Activated T-cell treated with anti-CD3 and anti-CD28 coated beads for 1 hour (primary cell): Measurements from ENCODE around the gene TLE2.
"Not testable (repeated sequence)": the region's sequence is repeated elsewhere in the genome, so short reads cannot be mapped to it uniquely, and the experiment has no call there.

Experiments
- DNase-seq: peaks from one replicate; pipeline ENCODE4 v3.0.0-alpha.2; 2020; ENCODE audit warnings: low read depth

TLE2 gene

DNA sequence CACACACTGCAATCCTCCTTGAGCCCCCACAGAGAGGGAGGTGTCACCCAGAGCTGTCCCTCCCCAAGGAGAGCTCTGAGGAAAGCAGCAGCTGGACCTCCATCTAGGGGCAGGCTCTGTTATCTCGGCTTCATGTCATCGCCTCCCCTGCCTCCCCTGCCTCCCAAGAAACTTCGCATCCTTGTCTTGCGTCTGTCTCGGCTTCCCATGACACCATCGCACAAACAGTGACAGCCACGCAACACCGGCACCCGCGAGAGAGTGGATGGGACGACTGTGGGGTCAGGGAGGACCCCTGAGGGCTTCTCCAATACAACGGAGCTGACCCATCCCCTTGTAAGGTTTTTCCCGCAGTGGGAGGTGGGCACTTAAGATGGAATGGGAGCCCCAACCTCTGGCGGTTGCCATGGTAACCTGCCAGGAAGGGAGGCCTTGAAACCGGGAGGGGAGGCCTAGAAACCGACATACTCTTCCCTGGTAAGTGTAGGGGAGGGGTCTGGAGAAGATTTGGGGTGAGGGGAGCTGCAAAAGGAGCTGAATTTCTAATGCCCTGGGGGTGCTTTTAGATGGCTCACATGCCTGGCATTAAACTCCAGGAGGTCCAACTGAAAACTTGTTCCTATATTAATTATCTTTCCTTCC lies 16.3 kb downstream of the TLE2 start:
- no peak for DNase-seq

DNA sequence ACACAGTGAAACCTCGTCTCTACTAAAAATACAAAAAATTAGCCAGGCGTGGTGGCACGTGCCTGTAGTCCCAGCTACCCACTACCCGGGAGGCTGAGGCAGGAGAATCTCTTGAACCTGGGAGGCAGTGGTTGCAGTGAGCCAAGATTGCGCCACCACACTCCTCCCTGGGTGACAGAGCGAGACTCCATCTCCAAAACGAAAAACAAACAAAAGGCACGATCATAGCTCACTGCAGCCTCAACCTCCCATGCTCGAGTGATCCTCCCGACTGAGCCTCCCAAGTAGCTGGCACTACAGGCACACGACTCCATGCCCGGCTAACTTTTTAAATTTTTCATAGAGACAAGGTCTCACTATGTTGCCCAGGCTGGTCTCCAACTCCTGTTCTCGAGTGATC lies 17.0 kb downstream of the TLE2 start:
- not testable (repeated sequence) for DNase-seq

DNA sequence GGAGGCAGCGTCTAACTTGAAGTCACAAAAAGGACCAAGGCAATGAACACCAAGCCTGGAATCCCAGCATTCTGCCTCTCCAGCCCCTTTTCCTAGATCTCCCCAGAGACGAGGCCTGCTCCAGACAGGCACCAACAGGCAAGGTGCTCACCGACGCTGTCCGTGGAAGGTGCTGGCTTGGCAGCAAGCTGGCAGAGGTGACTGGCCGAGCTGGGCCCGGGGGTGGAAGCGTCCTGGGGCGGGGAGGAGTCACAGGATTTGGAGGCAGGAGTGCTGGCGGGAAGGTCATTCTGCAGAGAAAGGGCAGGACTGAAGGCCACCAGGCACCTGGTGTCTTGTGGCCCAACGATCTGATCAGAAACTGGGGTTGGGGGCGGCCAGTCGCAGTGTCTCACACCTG lies 18.2 kb downstream of the TLE2 start:
- no peak for DNase-seq

DNA sequence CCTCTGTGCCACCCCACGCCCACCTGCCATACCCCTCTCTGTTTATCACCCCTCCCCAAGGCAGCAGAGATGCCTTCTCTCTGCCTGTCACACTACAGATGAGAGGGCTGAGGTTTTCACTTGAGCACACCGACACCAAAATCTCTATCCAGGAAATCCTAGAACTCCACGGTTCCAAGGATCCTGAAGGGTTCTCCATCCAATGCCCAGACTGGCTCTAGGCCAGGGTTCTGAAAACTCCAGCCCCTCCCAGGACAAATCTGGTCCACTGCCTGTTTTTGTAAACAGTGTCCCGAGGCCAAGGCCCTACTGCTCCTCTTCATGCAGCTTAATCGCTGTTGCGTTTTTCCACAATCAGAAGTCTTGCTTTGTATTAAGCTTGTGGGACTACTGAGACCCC lies 20.1 kb downstream of the TLE2 start:
- no peak for DNase-seq

DNA sequence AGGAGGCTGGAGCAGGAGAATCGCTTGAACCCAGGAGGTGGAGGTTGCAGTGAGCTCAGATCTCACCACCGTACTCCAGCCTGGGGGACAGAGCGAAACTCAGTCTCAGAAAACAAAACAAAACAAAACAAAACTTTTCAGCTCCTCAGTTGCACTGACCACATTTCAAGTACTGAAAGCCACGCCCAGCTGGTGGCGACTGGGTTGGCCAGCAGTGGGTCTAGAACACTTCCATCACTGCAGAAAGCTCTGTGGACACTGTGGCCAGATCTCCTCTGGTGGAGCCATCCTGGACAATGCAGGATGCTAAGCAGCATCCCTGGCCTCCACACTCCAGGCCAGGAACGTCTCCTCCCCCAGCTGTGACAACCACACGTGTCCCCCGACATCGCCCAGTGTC lies 21.1 kb downstream of the TLE2 start:
- no peak for DNase-seq

DNA sequence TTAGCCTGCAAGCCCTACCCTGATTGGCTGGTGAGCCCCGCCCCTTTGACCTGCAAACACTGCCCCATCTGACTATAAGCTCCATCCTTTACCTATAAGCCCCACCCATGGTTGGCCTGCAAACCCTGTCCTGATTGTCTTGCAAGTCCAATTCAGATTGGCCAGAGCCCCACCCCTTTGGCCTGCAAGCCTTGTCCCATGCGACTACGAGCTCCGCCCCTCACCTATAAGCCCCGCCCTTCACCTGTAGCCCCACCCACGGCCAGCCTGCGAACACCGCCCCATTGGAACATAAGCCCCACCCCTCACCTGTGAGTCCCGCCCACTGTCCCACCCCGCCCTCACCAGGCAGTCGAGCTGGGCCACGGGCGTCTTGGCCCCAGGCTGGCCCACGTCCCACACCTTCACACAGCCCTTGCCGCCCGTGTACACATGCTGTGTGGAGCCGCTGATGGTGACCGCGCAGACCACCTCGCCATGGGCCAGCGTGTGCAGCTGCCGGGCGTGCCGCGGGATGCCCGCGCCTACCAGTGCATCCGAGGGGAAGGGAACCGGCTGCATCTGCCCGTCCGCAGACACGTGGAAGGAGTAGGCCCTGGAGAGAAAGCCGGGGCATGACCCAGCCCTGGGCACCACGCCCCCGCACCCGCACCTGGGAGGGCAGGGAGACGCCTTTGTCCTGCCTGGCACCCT lies 22.9 kb downstream of the TLE2 start:
- no peak for DNase-seq

DNA sequence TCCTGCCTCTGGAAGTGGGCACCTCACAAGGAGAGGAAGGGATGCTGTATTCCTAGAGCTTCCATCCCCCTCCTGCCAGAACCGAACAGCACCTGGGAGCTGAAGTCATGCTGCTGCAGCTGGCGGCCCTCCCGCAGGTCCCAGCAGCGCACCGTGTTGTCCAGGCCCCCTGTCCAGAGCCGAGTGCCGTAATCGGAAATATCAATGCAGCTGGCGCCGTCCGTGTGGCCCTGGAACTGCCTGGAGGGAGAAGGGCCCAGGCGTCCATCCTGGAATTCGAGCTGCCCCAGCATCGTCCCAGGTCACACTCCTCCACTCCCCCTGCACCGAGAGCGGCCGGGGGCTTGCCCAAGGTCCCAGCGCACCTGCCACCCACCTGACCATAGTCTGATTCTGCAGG lies 23.7 kb downstream of the TLE2 start:
- no peak for DNase-seq

DNA sequence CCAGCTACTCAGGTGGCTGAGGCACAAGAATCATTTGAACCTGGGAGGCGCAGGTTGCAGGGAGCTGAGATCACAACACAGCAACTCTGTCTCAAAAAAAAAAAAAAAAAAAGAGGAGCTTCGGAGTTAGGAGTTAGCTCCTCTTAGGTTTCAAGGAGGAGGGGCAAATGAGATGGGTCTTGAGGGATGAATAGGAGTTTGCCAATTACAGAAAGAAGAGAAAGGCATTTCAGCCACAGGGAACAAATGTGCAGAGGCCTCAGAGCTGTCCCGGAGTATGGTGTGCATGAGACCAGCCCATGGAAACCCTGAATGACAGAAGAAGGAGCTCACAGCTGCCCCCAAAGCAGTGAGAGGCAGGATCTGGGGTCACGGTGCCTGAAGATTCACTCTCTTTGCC lies 24.6 kb downstream of the TLE2 start:
- no peak for DNase-seq

DNA sequence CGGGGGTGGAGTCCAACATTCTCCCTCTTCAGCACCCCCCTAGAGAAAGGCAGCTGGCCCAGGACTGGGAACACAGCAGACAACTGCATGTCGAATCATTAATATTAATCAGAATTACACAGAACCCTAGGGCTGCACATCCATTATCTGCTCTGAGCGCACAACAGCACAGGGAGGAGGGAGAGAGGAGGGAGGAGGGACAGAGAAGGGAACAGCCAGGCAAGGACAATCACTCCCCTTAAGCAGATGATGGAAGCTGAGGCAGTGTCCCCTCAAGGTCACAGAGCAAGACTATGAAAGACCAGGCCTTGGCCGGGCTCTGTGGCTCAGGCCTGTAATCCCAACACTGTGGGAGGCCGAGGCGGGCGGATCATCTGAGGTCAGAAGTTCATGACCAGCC lies 26.0 kb downstream of the TLE2 start:
- DNase-seq, result no peak

DNA sequence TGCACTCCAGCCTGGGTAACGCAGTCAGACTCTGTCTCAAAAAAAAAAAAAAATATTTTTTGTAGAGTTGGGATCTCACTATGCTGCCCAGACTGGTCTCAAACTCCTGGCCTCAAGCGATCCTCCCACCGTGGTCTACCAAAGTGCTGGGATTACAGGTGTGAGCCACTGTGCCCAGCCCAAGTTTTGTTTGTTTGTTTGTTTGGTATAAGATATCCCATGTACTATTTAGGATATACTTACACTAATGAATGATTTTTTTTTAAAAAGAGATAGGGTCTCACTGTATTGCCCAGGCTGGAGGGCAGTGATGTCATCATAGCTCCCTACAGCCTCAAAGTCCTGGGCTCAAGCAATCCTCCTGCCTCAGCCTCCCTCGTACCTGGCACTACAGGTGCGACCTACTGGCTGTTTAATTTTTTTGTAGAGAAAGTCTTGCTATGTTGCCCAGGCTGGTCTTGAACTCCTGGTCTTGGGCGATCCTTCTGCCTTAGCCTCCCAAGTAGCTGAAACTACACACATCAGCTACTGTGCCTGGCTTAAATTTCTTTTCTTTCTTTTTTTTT lies 27.8 kb downstream of the TLE2 start:
- no peak for DNase-seq

DNA sequence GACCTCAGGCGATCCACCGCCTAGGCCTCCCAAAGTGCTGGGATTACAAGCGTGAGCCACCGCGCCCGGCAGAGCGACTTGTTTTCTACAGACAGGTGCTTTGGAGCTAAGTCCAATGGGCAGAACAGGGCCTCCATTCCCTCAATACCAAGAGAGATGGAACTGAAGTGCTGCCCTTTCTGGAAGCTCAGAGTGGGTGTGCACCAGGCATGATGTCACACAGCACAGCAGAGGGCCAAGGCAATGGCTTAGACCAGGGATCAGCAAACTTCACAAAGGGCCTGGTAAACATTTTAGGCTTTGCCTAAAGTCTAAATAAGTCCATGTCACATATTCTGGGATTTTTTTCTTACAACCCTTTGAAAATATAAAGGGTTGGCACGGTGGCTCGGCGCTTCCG lies 30.4 kb downstream of the TLE2 start:
- DNase-seq, result no peak

DNA sequence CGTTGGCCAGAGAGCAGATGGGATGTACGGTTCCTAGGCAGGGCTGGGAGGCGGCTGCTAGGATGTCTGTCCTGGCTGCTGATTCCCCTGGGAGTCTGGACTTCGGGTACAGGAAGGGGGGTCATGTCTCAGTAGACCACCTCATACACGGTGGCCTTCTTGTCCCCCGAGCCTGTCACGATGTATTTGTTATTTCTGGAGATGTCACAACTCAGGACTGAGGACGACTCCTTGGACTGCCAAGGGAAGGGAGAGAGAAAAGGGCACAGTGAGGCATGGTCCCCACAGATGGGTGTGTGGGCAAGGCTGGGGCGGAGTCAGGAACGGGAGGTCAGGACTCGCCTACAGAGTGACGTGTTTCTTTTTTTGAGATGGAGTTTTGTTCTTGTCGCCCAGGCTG lies 31.4 kb downstream of the TLE2 start:
- no peak for DNase-seq

DNA sequence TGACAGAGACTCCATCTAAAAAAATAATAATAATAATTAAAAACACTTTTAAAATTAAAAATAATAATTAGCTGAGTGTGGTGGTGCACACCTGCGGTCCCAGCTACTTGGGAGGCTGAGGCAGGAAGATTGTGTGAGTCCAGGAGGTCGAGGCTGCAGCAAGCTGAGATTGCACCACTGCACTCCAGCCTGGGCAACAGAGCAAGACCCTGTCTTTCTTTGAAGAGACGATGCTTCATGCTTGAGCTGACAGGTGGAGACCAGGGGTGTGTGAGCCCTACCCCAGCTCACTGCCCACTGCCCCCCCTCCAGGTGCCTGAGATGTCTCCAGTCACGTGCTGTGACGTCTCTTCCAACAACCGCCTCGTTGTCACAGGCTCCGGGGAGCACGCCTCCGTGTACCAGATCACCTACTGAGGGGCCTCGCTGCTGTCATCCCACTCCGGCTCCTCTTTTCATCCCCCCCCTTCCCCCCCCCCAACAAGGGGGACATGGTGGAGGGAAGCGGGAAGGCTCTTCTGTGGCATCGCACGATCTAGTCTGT lies 34.4 kb downstream of the TLE2 start:
- no peak for DNase-seq

DNA sequence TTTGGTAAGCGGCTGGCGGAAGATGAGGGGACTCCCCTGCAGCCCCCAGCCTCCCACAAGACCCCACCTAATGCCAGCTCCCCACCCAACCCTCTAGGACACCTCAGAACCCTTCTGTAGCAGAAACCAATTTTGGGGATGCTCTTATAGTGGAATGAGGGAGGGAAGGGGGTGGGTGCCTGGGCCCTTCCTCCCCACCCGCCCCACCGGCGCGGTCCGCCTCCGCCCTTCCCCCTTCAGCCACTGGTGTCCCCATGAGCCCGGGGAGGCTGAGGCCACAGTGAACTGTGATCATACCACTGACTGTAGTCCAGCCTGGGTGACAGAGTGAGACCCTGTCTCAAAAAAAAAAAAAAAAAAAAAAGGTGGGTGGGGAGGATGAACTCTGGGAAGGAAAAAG lies 35.5 kb downstream of the TLE2 start:
- no peak for DNase-seq

DNA sequence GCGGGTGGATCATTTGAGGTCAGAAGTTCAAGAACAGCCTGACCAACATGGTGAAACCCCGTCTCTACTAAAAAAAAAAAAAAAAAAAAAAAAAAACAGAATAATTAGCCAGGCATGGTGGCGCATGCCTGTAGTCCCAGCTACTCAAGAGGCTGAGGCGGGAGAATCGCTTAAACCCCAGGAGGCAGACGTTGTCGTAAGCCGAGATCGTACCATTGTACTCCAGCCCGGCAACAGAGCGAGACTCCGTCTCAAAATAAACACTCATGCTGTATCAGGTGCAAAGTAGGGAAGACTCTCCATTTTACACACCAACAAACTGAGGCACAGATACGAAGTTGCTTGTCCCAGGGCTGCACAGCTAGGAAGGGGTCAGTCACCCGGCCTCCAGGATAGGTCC lies 36.1 kb downstream of the TLE2 start:
- no peak for DNase-seq

DNA sequence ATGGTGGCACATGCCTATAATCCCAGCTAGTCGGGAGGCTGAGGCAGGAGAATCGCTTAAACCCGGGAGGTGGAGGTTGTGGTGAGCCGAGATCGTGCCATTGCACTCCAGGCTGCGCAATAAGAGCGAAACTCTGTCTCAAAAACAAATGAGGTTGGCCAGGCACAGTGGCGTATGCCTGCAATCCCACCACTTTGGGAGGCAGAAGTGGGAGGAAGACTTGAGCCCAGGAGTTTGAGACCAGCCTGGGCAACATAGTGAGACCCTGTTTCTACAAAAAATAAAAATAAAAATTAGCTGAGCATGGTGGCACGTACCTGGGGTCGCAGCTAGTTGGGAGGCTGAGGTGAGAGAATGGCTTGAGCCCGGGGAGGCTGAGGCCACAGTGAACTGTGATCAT lies 36.7 kb downstream of the TLE2 start:
- not testable (repeated sequence) for DNase-seq

DNA sequence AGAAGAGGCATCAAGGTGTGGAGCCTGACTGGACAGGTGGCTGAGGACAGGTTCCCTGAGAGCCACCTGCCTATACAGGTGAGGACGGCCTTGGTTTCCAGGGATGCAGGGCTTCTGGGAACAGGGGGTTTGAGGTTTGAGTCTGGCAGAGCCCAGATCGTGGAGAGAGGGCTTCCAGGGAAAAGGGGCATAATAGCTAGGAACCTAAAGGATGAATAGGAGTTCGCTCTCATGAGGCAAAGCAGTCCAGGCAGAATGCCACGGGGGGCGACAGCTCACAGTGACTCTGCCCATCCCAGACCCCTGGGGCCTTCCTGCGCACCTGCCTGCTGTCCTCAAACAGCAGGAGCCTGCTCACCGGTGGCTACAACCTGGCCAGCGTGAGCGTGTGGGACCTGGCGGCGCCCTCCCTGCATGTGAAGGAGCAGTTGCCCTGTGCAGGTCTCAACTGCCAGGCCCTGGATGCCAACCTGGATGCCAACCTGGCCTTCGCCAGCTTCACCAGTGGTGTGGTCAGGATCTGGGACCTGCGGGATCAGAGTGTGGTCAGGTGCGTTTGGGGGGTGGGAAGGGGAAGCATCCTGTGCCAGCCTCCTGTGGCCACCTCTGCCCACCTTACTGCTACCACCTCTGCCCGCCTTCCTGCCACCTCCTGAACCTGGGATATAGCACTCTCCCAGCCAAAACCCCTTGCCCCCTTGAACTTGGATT lies 39.7 kb downstream of the TLE2 start:
- no peak for DNase-seq

DNA sequence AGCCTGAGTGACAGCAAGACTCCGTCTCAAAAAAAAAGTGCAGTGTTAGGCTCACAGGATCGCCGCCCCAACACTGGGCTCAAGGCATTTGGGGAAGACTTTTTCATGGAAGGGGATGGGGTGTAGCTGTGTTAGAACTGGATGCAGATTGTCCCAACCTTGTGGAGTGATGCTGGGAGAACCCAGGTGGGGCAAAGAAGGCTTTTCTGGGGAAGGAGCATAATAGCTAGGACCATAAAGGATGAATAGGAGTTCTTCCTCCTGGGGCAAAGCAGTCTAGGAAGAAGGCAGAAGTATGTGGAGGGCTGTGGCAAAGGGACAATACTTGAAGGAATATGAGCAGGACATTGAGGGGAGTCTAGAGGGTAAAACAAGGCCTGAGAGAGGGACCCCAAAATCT lies 40.5 kb downstream of the TLE2 start:
- DNase-seq, result no peak

DNA sequence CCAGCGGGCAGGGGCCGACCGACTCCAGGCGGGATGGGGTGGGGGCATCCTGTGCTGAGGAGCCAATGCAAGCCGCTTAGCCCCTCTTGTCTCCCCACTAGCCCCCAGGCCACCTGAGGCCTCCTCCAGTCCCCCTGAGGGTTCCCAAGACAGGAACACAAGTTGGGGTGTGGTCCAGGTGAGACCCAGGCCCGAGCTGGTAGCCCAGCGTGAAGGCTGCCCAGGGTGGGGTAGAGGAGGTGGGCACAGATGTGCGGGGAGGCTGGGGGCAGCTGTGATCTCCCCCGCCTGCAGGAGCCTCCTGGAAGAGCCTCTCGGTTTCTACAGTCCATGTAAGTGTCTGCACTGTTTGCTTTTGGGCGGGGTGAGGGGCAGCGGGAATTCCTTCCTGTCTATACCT lies 41.3 kb downstream of the TLE2 start:
- DNase-seq, result no peak

DNA sequence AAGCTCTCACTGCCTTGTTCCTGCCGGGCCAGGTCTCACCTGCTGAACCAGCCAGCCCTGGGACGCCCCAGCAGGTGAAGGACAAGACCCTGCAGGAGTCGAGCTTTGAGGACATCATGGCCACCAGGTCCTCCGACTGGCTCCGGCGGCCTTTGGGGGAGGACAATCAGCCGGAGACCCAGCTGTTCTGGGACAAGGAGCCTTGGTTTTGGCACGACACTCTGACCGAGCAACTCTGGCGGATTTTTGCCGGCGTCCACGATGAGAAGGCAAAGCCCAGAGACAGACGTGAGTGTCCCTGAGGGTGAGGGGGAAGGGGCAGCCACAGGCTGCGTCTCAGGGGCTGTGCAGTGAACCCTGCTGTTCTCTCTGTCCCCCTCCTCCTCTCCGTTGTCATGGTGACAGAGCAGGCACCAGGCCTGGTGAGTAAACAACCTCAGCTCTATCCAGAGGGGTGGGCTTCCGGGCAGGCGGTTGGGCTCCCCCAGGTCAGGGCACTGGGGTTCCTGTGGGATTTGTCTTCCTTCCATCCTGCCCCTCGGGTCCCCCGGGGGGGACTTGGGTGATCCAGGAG lies 42.0 kb downstream of the TLE2 start:
- no peak for DNase-seq

DNA sequence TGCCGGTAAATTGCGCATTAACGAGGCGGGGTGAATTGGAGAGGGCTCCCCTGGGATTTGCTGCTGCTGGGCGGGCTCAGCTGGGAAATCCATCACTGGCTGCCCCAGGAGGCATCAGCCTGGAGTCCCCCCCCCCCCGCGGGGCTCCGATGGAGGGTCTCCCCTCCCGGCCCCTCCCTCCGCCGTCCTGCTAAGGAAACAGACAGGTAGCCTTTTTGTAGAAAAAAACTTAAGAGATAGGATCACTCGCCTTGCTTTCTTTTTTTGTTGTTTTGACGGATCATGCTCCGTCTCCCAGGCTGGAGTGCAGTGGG lies 44.9 kb downstream of the TLE2 start:
- no peak for DNase-seq

DNA sequence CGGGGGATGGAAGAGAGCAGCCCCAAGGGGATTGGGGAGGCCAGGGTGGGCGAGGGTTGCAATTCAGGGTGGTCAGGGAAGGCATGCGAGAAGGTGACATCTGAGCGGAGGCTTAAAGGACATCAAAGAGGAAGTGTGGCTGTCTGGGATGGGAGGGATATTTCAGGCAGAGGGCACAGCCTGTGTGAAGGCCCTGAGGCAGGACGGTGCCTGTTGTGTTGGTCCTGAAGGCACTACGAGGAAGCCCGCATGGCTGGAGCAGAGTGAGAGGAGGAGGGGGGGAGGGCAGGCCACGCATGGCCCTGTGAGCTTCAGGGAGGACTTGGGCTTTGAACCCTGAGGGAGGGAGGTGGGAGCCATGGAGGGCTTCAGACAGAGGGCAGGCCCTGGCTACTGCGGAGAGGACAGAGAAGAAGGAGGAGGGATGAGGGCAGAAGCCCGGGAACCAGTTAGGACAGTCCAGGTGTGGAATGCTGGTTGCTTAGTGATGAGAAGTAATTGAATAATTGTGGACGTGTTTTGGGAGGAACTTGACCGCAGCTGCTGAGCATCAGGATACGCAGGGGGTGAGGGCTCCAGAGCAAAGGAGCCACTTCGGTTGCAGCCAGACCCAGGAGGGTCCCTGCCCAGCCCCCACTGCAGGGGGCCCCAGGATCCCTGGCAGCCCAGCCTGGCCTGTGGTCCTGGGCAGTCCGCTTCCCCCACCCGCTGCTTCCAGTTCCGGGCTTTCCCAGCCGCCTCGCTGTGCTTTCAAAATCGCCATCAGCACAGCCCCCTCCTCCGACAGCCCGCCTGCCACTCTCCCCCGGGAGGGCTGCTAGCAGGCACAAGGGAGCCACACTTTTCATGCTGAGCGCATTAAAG lies 45.5 kb downstream of the TLE2 start:
- DNase-seq, result no peak
